Measurements from ENCODE around the gene LRRC75A. TPM values are rescaled to one million over a fixed set of nuclear protein-coding genes. Genes with fewer than 3 reads are reported as not detected.

Gene LRRC75A
- polyA plus RNA-seq, 1 experiment, result 1.3 TPM

DNA sequence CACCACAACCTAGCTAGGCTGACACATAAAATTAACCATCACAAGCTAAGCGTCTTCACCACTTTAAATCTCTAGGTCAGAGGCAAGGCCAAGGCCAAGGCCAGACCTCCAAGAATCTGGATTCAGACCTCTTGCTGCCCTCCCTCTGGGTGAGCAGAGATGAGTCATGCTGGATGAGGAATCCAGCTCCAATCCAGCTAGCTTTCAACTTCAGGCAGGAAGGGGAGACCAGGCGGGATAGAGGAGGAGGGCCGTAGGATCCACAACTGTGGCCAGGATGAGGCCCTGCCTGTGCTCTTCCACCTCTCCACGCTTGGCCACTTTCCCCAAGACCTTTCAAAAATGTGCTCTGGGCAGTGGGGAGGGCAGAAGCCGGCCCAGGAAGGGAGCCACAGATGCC lies 14.7 kb downstream of the LRRC75A start:
- H3K4me3 ChIP-seq (ENCODE audit: low read depth, low read length), result no peak overlapping the region
- CTCF ChIA-PET, result interaction anchor here (1.1 to 1.4 kb wide), 3 partner anchors 10 to 24 kb away, joined by 3 to 5 read pairs (median 4); no protein-coding TSS in a partner anchor
- no peaks in the 10 kb centered on the region for H3K27me3 ChIP-seq (ENCODE audit: control insufficient read depth, insufficient read depth, low read length)
- peak; percentile 60 for DNase-seq (ENCODE audit: low read depth)
- TF ChIP-seq, protein P1, sequence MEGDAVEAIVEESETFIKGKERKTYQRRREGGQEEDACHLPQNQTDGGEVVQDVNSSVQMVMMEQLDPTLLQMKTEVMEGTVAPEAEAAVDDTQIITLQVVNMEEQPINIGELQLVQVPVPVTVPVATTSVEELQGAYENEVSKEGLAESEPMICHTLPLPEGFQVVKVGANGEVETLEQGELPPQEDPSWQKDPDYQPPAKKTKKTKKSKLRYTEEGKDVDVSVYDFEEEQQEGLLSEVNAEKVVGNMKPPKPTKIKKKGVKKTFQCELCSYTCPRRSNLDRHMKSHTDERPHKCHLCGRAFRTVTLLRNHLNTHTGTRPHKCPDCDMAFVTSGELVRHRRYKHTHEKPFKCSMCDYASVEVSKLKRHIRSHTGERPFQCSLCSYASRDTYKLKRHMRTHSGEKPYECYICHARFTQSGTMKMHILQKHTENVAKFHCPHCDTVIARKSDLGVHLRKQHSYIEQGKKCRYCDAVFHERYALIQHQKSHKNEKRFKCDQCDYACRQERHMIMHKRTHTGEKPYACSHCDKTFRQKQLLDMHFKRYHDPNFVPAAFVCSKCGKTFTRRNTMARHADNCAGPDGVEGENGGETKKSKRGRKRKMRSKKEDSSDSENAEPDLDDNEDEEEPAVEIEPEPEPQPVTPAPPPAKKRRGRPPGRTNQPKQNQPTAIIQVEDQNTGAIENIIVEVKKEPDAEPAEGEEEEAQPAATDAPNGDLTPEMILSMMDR (IDR thresholded peaks at IDR 0.05; ENCODE audit: insufficient read depth, low read depth, low read length), result no peak
- POLR2A ChIA-PET, result interaction anchor here (0.6 kb wide), 1 partner anchor 25 kb away, joined by 9 read pairs; no protein-coding TSS in a partner anchor
- no peaks in the 10 kb centered on the region for H3K36me3 ChIP-seq (ENCODE audit: control insufficient read depth, insufficient read depth, low read length)

DNA sequence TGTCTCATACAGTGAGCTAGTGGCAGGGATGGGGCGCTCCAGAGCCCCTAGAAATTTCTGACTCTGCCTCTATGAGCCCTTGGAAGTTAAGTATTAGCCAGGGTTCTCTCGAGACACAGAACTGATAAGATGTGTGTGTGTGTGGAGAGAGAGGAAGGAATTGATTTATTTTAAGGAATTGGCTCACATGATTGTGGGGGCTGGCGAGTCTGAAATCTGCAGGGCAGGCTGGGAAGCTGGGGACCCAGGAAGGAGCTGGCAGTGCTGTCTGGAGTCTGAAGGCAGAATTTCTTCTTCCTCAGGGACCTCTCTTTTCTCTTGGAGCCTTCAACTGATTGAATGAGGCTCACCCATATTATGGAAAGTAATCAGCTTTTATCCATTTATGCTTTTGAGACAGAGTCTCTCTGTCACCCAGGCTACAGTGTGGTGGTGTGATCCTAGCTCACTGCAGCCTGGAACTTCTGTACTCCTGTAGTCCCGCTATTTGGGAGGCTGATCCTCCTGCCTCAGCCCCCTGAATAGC lies 16.8 kb downstream of the LRRC75A start:
- CTCF ChIA-PET, result interaction anchor here (0.9 to 1.6 kb wide), 3 partner anchors 12 to 46 kb away, joined by 3 to 5 read pairs (median 4); no protein-coding TSS in a partner anchor
- POLR2A ChIA-PET, result no interaction called here
- no peak for DNase-seq (ENCODE audit: low read depth)
- H3K36me3 ChIP-seq (ENCODE audit: control insufficient read depth, insufficient read depth, low read length), result no peaks in the 10 kb centered on the region
- no peak overlapping the region for H3K4me3 ChIP-seq (ENCODE audit: low read depth, low read length)
- TF ChIP-seq, protein P1 (IDR thresholded peaks at IDR 0.05; ENCODE audit: insufficient read depth, low read depth, low read length), result no peak
- H3K27me3 ChIP-seq (ENCODE audit: control insufficient read depth, insufficient read depth, low read length), result no peaks in the 10 kb centered on the region

GRCh38 chr17:16474012-16474725 lies 17.8 kb downstream of the LRRC75A start:
- TF ChIP-seq, protein P1 (IDR thresholded peaks at IDR 0.05; ENCODE audit: insufficient read depth, low read depth, low read length), result no peak
- no peak overlapping the region for H3K4me3 ChIP-seq (ENCODE audit: low read depth, low read length)
- DNase-seq (ENCODE audit: low read depth), result no peak
- ChIA-PET CTCF (interaction anchor here (0.9 to 3.3 kb wide), 4 partner anchors 9 to 21 kb away, joined by 3 to 15 read pairs (median 4); no protein-coding TSS in a partner anchor), POLR2A (no interaction called here)
- H3K27me3 ChIP-seq (ENCODE audit: control insufficient read depth, insufficient read depth, low read length), result no peaks in the 10 kb centered on the region
- no peaks in the 10 kb centered on the region for H3K36me3 ChIP-seq (ENCODE audit: control insufficient read depth, insufficient read depth, low read length)

GRCh38 chr17:16473044-16474011 lies 18.7 kb downstream of the LRRC75A start:
- Histone ChIP-seq H3K27me3 (ENCODE audit: control insufficient read depth, insufficient read depth, low read length) (no peaks in the 10 kb centered on the region), H3K36me3 (ENCODE audit: control insufficient read depth, insufficient read depth, low read length) (no peaks in the 10 kb centered on the region), H3K4me3 (ENCODE audit: low read depth, low read length) (no peak overlapping the region)
- ChIA-PET CTCF (interaction anchor here (1.2 to 3.3 kb wide), 2 partner anchors 8 to 20 kb away, joined by 5 to 15 read pairs; no protein-coding TSS in a partner anchor), POLR2A (no interaction called here)
- DNase-seq (ENCODE audit: low read depth), result no peak
- TF ChIP-seq, protein P1 (IDR thresholded peaks at IDR 0.05; ENCODE audit: insufficient read depth, low read depth, low read length), result no peak

All from BJ (cell line).